GM18505 (cell line): Measurements from ENCODE around the gene GRB2.

ENCODE experiments used
- ATAC-seq: cut with Tn5 transposase; IDR thresholded peaks from one replicate; pipeline ENCODE4 v1.9.1; 2021; ENCODE audit not compliant: unreplicated experiment
- POLR2A ChIP-seq: IDR thresholded peaks from 4 replicates; pipeline ENCODE4 v1.6.1; 2011; ENCODE audit warnings: borderline replicate concordance; ENCODE audit not compliant: insufficient read depth, insufficient read length; ENCODE audit errors: extremely low read depth

GRB2 gene

DNA sequence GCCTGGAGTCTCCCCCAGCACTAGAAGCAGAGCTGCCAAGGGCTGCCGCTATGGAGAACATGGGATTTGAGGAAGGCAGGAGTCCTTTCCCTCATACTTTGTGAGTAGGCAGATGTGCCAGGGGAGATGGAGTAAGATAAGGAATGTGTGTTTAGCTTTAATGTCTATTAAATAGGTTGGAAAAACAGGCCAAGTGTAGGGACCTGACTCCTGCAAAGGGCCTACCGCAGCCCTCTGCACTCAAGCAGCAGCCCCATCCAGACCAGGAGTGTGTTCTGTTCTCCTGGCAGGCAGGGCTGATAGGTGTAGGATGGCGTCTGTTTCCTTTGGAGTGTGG is 132.7 kb downstream of the GRB2 start:
- no peak for TF ChIP-seq POLR2A

DNA sequence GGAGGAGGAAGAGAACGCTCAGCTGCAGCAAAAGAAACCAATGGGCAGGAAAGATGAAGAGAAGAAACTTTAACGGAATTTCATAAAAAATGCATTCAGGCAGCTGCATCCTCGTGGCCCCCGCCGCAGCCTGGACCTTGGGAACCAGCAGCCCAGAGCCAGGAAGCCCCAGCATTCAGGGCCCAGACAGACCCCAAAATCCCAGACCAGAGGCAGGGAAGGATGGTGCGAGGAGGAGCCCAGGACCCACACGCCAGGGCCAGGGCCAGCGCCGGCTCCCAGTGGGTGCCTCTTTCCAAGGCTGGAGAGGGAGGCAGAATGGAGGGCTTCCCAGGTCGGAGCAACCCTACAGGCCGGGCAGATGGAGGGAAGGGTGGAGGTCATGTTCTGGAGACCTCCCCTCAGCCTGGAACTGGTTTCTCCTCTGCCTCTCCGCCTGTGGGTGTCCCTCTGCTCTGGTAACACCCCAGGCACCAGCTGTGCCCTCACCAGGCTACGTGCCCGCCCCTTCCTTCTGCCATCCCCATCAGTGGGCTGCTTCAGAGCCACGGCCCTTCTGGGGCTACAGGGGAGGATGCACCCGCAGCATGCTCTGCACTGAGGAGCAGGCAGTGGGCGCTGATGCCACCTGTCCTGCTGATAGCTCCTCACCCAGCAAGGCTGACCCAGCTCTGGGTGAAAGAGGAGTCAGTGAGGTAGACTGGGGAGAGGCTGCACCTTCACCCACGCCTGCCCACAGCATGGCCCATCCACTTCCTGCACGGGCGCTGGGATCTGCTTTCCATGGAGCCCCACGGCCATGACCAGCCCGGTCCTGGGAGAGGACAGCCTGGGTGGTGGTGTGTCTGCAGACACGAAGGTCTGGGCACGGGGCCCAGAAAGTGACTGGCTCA is 133.3 kb downstream of the GRB2 start:
- no peak for ATAC-seq
- TF ChIP-seq POLR2A = peak; percentile 22

More for the DNA sequence above, 132.7 kb downstream of the GRB2 start:
- no peak for ATAC-seq

DNA sequence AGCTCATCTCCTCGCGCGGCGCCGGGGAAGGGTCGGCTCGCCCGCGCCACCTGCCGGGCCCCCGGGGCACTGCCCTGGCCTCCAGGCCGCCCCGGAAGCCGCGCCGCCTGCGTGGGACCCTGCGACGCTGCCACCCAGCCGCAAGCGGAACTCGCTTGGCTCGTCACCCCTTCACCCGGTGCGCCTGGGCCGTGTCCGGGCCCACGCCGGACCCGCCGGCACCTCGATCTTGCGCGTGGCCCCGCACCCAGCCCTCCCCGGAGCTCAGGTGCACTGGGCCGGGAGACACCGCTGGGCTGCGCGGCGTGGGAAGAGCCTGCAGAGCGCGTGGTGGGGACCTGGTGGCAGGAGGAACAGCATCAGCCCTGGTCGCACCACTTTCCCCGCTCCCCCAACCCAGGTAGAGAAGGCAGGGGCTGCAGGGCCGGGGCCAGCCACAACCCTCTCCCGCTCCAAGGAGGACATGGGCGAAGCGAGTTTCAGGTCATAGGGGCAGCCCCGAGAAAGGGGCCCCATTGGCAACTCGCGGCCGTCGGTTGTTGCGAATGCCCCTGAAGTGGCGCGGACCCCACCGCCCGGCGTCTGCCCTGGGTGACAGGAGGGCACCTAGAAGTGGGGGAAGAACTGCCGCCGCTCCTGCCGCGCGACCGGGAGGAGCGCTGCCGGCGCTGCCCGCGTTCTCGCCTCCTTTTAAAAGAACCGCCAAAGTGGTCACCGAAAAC is 134.1 kb downstream of the GRB2 start:
- peak; percentile 62 for ATAC-seq
- no peak for TF ChIP-seq POLR2A

DNA sequence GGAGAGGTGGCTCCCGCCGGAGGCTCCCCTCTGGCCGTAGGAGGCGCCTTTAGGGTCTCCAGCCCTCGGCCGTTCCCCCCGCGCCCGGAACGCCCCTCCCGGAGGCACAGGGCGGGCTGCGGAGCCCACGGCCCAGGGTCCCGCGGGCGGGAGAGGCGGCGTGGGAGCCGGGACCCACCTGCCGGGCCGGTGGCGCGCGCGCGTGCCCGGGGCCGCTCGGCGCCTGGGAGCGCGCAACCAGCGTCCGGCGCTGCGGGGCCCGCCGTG is 134.6 kb downstream of the GRB2 start, which contains the start of gene MIF4GD:
TSS of gene MIF4GD (minus strand) at position 266 of the 267 bp plus-strand sequence. CDS start 1,036 bp downstream, outside the sequence.
- TF ChIP-seq POLR2A = peak; percentile 64
- peak; percentile 19 for ATAC-seq

DNA sequence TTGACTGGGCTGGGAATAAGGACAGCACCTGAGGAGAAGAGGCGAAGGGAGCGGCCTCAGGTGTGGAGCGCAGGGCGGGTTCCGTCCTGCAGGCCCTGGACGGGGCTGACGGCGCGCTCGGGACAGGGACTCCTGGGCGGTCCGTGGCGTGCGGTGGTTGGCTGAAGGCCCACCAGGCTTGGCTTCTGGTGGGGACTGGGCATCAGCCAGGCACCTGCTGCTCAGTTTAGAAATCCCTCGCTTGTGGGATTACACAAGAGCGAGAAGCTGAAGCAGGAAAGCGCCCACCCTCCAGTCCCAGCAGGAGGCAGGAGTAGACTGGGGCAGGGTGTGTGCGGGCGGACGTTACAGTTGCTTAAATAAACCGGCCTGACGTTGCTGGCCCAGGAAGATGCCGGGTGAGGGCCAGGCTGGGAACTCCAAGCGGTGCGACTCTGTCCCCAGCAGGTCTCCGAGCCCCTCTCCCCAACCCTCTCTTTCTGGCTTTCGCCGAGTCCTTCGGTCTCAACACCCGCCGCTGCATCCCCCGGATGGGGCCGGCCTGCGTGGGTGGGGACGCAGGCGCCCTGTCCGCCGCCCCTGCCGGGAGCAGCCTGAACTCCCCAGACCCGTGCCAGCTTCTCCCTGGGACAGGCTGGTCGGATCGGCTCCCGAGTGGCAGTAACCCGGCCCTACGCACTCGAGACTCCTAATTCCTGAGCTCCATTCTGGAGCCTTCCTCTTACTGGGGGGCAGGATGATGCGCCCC is 135.1 kb downstream of the GRB2 start:
- peak; percentile 75 for TF ChIP-seq POLR2A
- ATAC-seq = peak; percentile 24

DNA sequence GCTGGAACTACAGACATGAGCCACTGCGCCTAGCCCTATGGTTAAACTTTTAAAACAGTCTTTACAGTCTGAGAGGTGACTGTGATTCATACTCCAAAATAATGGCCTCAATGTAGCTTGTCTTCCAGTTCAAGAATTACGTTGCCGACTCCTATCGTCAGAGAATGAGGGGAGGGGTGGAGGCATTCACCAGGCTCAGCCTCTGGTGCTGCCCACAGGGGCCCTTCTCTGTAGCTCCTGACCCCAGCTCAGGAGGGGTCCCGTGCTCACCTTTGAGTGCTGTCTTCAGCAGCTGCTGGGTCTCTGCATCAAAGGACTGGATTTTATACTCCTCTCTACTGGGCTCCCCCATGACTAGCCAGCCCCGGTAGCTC is 135.6 kb downstream of the GRB2 start:
- no peak for ATAC-seq
- no peak for TF ChIP-seq POLR2A
